ENCODE data around the gene BRMS1L. TPM values are rescaled to one million over a fixed set of nuclear protein-coding genes. Genes with fewer than 3 reads are reported as not detected.

BRMS1L gene
- polyA plus RNA-seq, 1 donor from 2014 or later, result 30.8 TPM

DNA sequence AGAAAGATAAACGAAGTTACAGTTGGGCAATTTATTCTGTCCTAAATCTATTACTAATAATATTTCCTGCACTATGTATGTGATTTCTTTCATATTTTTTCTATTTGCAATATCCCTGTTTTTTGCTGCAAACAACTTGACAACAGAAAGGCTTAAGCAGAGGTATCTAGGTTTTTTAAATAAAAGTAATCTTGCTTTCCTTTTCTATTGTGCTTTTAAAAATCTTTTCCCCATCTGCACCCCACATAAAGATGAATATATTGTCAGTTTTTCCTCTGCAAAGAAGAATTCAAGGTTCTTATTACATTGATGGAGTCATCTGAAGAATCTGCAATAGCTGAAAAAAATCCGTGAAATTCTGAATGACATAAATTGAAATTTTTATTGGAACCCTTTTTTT, 16.5 kb upstream of the BRMS1L start:
- peak overlapping the region; percentile 77 for H3K4me3 ChIP-seq (ENCODE audit: low read length)
- no peaks in the 10 kb centered on the region for H3K36me3 ChIP-seq (ENCODE audit: insufficient read depth, low read length)
- no peaks in the 10 kb centered on the region for H3K9me2 ChIP-seq (ENCODE audit: insufficient read depth, low read length)
- peaks cover 4% of the 10 kb centered on the region for H3F3A ChIP-seq (ENCODE audit: insufficient read depth, low read length, poor library complexity, severe bottlenecking)
- H3K27me3 ChIP-seq (ENCODE audit: insufficient read depth, low read depth, low read length), result no peaks in the 10 kb centered on the region
- H3K4me2 ChIP-seq (ENCODE audit: low read length), result peak overlapping the region; percentile 29
- H3K9me3 ChIP-seq (ENCODE audit: low read length), result no peaks in the 10 kb centered on the region
- no peaks in the 10 kb centered on the region for H4K20me1 ChIP-seq (ENCODE audit: insufficient read depth)
- peak overlapping the region; percentile 86 for H3K27ac ChIP-seq (ENCODE audit: low read length)
- H2AFZ ChIP-seq (ENCODE audit: low read depth, low read length), result no peak overlapping the region
- TF ChIP-seq RAD21 (conservative IDR thresholded peaks at IDR 0.05) (no peak), MXI1 (conservative IDR thresholded peaks at IDR 0.05; ENCODE audit: poor library complexity, severe bottlenecking) (no peak), EP300 (conservative IDR thresholded peaks at IDR 0.05; ENCODE audit: poor library complexity, severe bottlenecking) (no peak), TAF1 (IDR thresholded peaks at IDR 0.05; ENCODE audit: low read depth) (no peak), SMC3 (conservative IDR thresholded peaks at IDR 0.05; ENCODE audit: poor library complexity) (no peak), EZH2 (IDR thresholded peaks at IDR 0.05; ENCODE audit: borderline replicate concordance, insufficient read depth, low read length, poor library complexity, severe bottlenecking) (no peak), POLR2AphosphoS5 (IDR thresholded peaks at IDR 0.05) (no peak)
- TF ChIP-seq, protein P1, sequence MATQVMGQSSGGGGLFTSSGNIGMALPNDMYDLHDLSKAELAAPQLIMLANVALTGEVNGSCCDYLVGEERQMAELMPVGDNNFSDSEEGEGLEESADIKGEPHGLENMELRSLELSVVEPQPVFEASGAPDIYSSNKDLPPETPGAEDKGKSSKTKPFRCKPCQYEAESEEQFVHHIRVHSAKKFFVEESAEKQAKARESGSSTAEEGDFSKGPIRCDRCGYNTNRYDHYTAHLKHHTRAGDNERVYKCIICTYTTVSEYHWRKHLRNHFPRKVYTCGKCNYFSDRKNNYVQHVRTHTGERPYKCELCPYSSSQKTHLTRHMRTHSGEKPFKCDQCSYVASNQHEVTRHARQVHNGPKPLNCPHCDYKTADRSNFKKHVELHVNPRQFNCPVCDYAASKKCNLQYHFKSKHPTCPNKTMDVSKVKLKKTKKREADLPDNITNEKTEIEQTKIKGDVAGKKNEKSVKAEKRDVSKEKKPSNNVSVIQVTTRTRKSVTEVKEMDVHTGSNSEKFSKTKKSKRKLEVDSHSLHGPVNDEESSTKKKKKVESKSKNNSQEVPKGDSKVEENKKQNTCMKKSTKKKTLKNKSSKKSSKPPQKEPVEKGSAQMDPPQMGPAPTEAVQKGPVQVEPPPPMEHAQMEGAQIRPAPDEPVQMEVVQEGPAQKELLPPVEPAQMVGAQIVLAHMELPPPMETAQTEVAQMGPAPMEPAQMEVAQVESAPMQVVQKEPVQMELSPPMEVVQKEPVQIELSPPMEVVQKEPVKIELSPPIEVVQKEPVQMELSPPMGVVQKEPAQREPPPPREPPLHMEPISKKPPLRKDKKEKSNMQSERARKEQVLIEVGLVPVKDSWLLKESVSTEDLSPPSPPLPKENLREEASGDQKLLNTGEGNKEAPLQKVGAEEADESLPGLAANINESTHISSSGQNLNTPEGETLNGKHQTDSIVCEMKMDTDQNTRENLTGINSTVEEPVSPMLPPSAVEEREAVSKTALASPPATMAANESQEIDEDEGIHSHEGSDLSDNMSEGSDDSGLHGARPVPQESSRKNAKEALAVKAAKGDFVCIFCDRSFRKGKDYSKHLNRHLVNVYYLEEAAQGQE (IDR thresholded peaks at IDR 0.05; ENCODE audit: borderline replicate concordance), result no peak
- TF ChIP-seq, protein P2, sequence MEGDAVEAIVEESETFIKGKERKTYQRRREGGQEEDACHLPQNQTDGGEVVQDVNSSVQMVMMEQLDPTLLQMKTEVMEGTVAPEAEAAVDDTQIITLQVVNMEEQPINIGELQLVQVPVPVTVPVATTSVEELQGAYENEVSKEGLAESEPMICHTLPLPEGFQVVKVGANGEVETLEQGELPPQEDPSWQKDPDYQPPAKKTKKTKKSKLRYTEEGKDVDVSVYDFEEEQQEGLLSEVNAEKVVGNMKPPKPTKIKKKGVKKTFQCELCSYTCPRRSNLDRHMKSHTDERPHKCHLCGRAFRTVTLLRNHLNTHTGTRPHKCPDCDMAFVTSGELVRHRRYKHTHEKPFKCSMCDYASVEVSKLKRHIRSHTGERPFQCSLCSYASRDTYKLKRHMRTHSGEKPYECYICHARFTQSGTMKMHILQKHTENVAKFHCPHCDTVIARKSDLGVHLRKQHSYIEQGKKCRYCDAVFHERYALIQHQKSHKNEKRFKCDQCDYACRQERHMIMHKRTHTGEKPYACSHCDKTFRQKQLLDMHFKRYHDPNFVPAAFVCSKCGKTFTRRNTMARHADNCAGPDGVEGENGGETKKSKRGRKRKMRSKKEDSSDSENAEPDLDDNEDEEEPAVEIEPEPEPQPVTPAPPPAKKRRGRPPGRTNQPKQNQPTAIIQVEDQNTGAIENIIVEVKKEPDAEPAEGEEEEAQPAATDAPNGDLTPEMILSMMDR (IDR thresholded peaks at IDR 0.05; ENCODE audit: poor library complexity, severe bottlenecking), result no peak
- H3K9ac ChIP-seq (ENCODE audit: low read length), result peak overlapping the region; percentile 83
- H3K79me2 ChIP-seq (replicated peaks; ENCODE audit: insufficient read depth, low read length), result peaks cover 36% of the 10 kb centered on the region

DNA sequence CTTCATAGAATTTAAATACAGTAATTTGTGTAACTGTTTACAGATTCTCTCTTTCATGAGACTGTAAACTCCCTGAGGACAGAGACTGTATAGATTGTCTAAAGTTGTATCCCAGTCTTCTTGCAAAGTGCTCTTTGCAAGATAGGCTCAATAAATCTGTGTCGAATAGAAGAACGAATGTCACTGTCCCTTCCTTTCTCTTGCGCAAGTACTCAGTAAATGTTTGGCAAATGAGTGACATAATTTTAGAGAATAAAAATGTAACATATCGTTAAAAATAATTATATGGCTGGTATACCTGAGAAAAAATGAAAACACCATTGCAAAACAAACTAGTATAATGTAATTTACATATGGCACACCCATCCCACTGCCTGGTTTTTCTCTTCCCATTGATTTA, 15.2 kb upstream of the BRMS1L start:
- Histone ChIP-seq H3K36me3 (ENCODE audit: insufficient read depth, low read length) (no peaks in the 10 kb centered on the region), H3K9me3 (ENCODE audit: low read length) (no peaks in the 10 kb centered on the region), H3K4me2 (ENCODE audit: low read length) (no peak overlapping the region), H3K27me3 (ENCODE audit: insufficient read depth, low read depth, low read length) (no peaks in the 10 kb centered on the region), H3K27ac (ENCODE audit: low read length) (no peak overlapping the region), H3K9me2 (ENCODE audit: insufficient read depth, low read length) (no peaks in the 10 kb centered on the region), H4K20me1 (ENCODE audit: insufficient read depth) (no peaks in the 10 kb centered on the region), H3K79me2 (replicated peaks; ENCODE audit: insufficient read depth, low read length) (peaks cover 24% of the 10 kb centered on the region), H3K4me3 (ENCODE audit: low read length) (no peak overlapping the region), H3F3A (ENCODE audit: insufficient read depth, low read length, poor library complexity, severe bottlenecking) (peaks cover 4% of the 10 kb centered on the region), H2AFZ (ENCODE audit: low read depth, low read length) (no peak overlapping the region), H3K9ac (ENCODE audit: low read length) (no peak overlapping the region)
- TF ChIP-seq MXI1 (conservative IDR thresholded peaks at IDR 0.05; ENCODE audit: poor library complexity, severe bottlenecking), result no peak

Data from neural cell (in vitro differentiated cells).